HepG2 (cell line): ENCODE measurements around the gene PCBD1. TPM values are rescaled to one million over a fixed set of nuclear protein-coding genes. Genes with fewer than 3 reads are reported as not detected.

ENCODE experiments used
- ESRRA ChIP-seq: sonication (generic); formaldehyde crosslinking; IDR thresholded peaks from 2 replicates; pipeline ENCODE4 v1.5.1; 2020; ENCODE audit warnings: mild to moderate bottlenecking, low read depth, missing genetic modification reagents
- FLYWCH1 ChIP-seq: sonication (generic); formaldehyde crosslinking; IDR thresholded peaks from 2 replicates; pipeline ENCODE4 v1.8.1; 2023; ENCODE audit warnings: mild to moderate bottlenecking, missing genetic modification reagents
- FOXO1 ChIP-seq: sonication (generic); formaldehyde crosslinking; IDR thresholded peaks from 2 replicates; pipeline ENCODE4 v1.4.0; 2020; ENCODE audit warnings: missing genetic modification reagents
- HNF4A ChIP-seq: sonication (generic); formaldehyde crosslinking; IDR thresholded peaks from 2 replicates; pipeline ENCODE4 v1.4.0; 2020; ENCODE audit warnings: missing genetic modification reagents
- HNRNPL ChIP-seq: fragments of 200-400 bp; formaldehyde crosslinking; IDR thresholded peaks from 2 replicates; pipeline ENCODE4 v1.6.1; 2017; ENCODE audit warnings: mild to moderate bottlenecking, low read depth, low read length
- LCORL ChIP-seq, 2 experiments: fragments of 450-650 bp in 1 of 2; sonication (generic) in 1 of 2; formaldehyde crosslinking in 1 of 2; IDR thresholded peaks; 2 replicates each; pipeline versions ENCODE4 v1.5.0 to v1.6.1; 2017 to 2020; ENCODE audit warnings: antibody characterized with exemption in 1 of 2, missing genetic modification reagents in 1 of 2
- MXD4 ChIP-seq: IDR thresholded peaks from 2 replicates; pipeline ENCODE4 v1.6.1; 2016; ENCODE audit warnings: mild to moderate bottlenecking, missing biosample characterization, missing genetic modification reagents
- MXI1 ChIP-seq: IDR thresholded peaks from 3 replicates; pipeline ENCODE4 v1.6.1; 2012; ENCODE audit warnings: low read depth, low read length, inconsistent platforms, borderline replicate concordance
- NFKB2 ChIP-seq: sonication (generic); formaldehyde crosslinking; IDR thresholded peaks from 2 replicates; pipeline ENCODE4 v1.4.0; 2020; ENCODE audit warnings: missing genetic modification reagents, borderline replicate concordance
- NFKBIZ ChIP-seq: IDR thresholded peaks from 2 replicates; pipeline ENCODE4 v1.6.1; 2018; ENCODE audit warnings: missing genetic modification reagents, missing compliant biosample characterization
- NR2F1 ChIP-seq, 2 experiments: fragments of 450-650 bp in 1 of 2; formaldehyde crosslinking in 1 of 2; IDR thresholded peaks; 2 replicates each; pipeline versions ENCODE4 v1.5.0 to v1.6.1; 2016 to 2020; ENCODE audit warnings: mild to moderate bottlenecking in 1 of 2, missing compliant biosample characterization in 1 of 2, missing genetic modification reagents in 1 of 2, moderate library complexity in 1 of 2
- NRL ChIP-seq: sonication (generic); formaldehyde crosslinking; IDR thresholded peaks from 2 replicates; pipeline ENCODE4 v1.5.0; 2020; ENCODE audit warnings: missing genetic modification reagents, mild to moderate bottlenecking, moderate library complexity, borderline replicate concordance
- POLR2G ChIP-seq: fragments of 200-400 bp; formaldehyde crosslinking; IDR thresholded peaks from 2 replicates; pipeline ENCODE4 v1.6.1; 2018; ENCODE audit warnings: mild to moderate bottlenecking, low read depth, low read length, moderate library complexity
- RORA ChIP-seq: sonication (generic); formaldehyde crosslinking; IDR thresholded peaks from 2 replicates; pipeline ENCODE4 v1.5.0; 2020; ENCODE audit warnings: mild to moderate bottlenecking, missing genetic modification reagents, moderate library complexity
- THAP9 ChIP-seq: sonication (generic); formaldehyde crosslinking; IDR thresholded peaks from 2 replicates; pipeline ENCODE4; 2020; ENCODE audit warnings: missing genetic modification reagents, mild to moderate bottlenecking, borderline replicate concordance
- YEATS4 ChIP-seq: sonication (generic); formaldehyde crosslinking; IDR thresholded peaks from 2 replicates; pipeline ENCODE4 v1.4.0; 2020; ENCODE audit warnings: missing genetic modification reagents, borderline replicate concordance
- ZBTB26 ChIP-seq: IDR thresholded peaks from 2 replicates; pipeline ENCODE4 v1.6.1; 2016; ENCODE audit warnings: missing compliant biosample characterization, missing genetic modification reagents, borderline replicate concordance
- ZMYM3 ChIP-seq: sonication (generic); formaldehyde crosslinking; IDR thresholded peaks from 2 replicates; pipeline ENCODE4 v1.5.1; 2020; ENCODE audit warnings: mild to moderate bottlenecking, missing genetic modification reagents
- ZNF850 ChIP-seq: sonication (generic); formaldehyde crosslinking; conservative IDR thresholded peaks from 2 replicates; pipeline ENCODE4 v1.9.0; 2021; ENCODE audit warnings: mild to moderate bottlenecking, missing genetic modification reagents
- polyA plus RNA-seq, 8 experiments: library from polyadenylated mRNA; depleted of rRNA in 3 of 8; stranded (reverse) in 7 of 8; unstranded in 1 of 8; fragments of >200 nt; fragmentation: Illumina TruSeq in 4 of 8; extraction: Trizol in 4 of 8; gene quantifications; 2 replicates each; pipeline versions ENCODE4 v1.2.1 to v1.2.3, GENCODE V29; 2011 to 2016; ENCODE audit warnings: low read depth in 4 of 8, missing spikeins in 1 of 8, mixed read lengths in 1 of 8; ENCODE audit not compliant: insufficient read depth in 1 of 8
- total RNA-seq, 5 experiments: library from RNA; depleted of rRNA; stranded (reverse); fragments of >200 nt; fragmentation: Illumina TruSeq; extraction: Trizol; gene quantifications; 2 replicates each; pipeline ENCODE4 v1.2.3, GENCODE V29; 2016; ENCODE audit warnings: low read depth in 1 of 5
- TF ChIP-seq, protein P1 (sequence below): sonication (generic); formaldehyde crosslinking; IDR thresholded peaks from 2 replicates; pipeline ENCODE4 v1.4.0; 2020; ENCODE audit warnings: mild to moderate bottlenecking, missing genetic modification reagents
- TF ChIP-seq, protein P2 (sequence below): sonication (generic); formaldehyde crosslinking; IDR thresholded peaks from 2 replicates; pipeline ENCODE4 v1.5.0; 2020; ENCODE audit warnings: missing genetic modification reagents
- TF ChIP-seq, protein P3 (sequence below): IDR thresholded peaks from 2 replicates; pipeline ENCODE4 v1.6.1; 2016; ENCODE audit warnings: mild to moderate bottlenecking, missing biosample characterization, missing genetic modification reagents
- TF ChIP-seq, protein P4 (sequence below): IDR thresholded peaks from 2 replicates; pipeline ENCODE4 v1.6.1; 2016

The PCBD1 gene
- total and polyA plus RNA-seq, 2 of the 13 experiments (the other 11 are each of a cell fraction or from before 2014, with no cell fraction given), result 95.3 to 168 TPM

- TF ChIP-seq HNF4A, result peak; percentile 69
- TF ChIP-seq LCORL (IDR thresholded peaks at IDR 0.05), result no peak
- TF ChIP-seq LCORL (CRISPR knock-in tag; IDR thresholded peaks at IDR 0.05), result peak; percentile 21; the same call in 1 of the 2 replicates
- TF ChIP-seq ZBTB26 (CRISPR knock-in tag), result no peak
- TF ChIP-seq, protein P1, sequence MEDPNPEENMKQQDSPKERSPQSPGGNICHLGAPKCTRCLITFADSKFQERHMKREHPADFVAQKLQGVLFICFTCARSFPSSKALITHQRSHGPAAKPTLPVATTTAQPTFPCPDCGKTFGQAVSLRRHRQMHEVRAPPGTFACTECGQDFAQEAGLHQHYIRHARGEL (CRISPR knock-in tag), result no peak
- TF ChIP-seq, protein P2, sequence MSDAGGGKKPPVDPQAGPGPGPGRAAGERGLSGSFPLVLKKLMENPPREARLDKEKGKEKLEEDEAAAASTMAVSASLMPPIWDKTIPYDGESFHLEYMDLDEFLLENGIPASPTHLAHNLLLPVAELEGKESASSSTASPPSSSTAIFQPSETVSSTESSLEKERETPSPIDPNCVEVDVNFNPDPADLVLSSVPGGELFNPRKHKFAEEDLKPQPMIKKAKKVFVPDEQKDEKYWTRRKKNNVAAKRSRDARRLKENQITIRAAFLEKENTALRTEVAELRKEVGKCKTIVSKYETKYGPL (CRISPR knock-in tag), result no peak
- TF ChIP-seq ZNF850 (CRISPR knock-in tag), result no peak
- TF ChIP-seq, protein P3, sequence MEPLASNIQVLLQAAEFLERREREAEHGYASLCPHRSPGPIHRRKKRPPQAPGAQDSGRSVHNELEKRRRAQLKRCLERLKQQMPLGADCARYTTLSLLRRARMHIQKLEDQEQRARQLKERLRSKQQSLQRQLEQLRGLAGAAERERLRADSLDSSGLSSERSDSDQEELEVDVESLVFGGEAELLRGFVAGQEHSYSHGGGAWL, result 0 out of 2 replicates have a peak, but pooled peaks have one; percentile 28
- no peak for TF ChIP-seq POLR2G
- TF ChIP-seq ZMYM3 (CRISPR knock-in tag), result peak; percentile 71; the same call in 1 of the 2 replicates
- TF ChIP-seq MXI1, result peak; percentile 33; the same call in 1 of the 3 replicates
- TF ChIP-seq NRL (CRISPR knock-in tag), result peak; percentile 75
- peak; percentile 31; the same call in 1 of the 2 replicates for TF ChIP-seq MXD4 (CRISPR knock-in tag)
- TF ChIP-seq NR2F1 (CRISPR knock-in tag; IDR thresholded peaks at IDR 0.05), result no peak
- no peak for TF ChIP-seq NFKBIZ (CRISPR knock-in tag)
- TF ChIP-seq RORA, result no peak
- peak; percentile 46; the same call in 1 of the 2 replicates for TF ChIP-seq FOXO1 (CRISPR knock-in tag)
- TF ChIP-seq FLYWCH1 (CRISPR knock-in tag), result no peak
- TF ChIP-seq, protein P4, sequence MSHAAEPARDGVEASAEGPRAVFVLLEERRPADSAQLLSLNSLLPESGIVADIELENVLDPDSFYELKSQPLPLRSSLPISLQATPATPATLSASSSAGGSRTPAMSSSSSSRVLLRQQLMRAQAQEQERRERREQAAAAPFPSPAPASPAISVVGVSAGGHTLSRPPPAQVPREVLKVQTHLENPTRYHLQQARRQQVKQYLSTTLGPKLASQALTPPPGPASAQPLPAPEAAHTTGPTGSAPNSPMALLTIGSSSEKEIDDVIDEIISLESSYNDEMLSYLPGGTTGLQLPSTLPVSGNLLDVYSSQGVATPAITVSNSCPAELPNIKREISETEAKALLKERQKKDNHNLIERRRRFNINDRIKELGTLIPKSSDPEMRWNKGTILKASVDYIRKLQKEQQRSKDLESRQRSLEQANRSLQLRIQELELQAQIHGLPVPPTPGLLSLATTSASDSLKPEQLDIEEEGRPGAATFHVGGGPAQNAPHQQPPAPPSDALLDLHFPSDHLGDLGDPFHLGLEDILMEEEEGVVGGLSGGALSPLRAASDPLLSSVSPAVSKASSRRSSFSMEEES (CRISPR knock-in tag), result peak; percentile 92
- TF ChIP-seq YEATS4 (CRISPR knock-in tag), result 0 out of 2 replicates have a peak, but pooled peaks have one; percentile 39
- TF ChIP-seq HNRNPL, result no peak
- TF ChIP-seq NFKB2, result peak; percentile 72; the same call in 1 of the 2 replicates
- TF ChIP-seq ESRRA, result no peak
- TF ChIP-seq THAP9 (CRISPR knock-in tag), result peak; percentile 42; the same call in 1 of the 2 replicates
Observed at GRCh38 chr10:70890917-70891431, 2.6 kb upstream of the PCBD1 start (continued).
